ENCODE results near the gene PITPNC1. TPM values are rescaled to one million over a fixed set of nuclear protein-coding genes. Genes with fewer than 3 reads are reported as not detected.

Gene PITPNC1
- polyA plus RNA-seq, 1 donor from 2014 or later, result 18.8 TPM

DNA sequence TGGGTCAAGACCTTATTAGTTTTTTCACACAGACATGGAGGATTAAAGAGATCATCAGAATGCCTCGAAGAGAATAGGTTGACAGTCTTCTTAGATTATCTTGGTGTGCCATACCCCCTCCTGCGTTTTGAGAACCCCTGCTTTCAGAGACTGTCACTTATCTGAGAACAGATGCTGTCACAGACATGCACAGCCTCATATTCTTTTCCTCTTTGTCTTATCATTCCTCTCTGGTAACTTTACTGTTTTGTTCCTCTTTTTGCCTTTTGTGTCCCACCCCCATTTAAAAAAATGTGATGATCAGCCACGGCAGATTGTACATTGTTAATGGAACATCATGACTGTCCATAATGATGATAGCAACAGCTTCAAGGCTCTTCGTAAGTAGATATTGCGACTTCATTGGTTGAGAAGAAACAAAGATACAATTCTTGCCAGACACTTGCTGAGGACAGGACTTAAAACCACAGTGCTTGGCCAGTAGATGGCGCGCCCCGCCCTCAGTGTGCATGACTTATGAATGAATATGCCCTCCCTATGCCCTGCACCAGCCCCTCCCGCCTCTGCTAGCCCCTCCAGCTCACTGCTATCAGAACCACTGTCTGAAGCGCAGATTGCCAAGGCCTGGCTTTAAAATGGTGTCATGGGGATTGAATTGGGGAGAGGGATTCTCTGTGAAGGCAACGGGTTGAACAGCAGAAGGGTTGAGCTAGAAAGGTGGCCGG lies 2.6 kb upstream of the PITPNC1 start:
- H3K9me3 ChIP-seq (ENCODE audit: low read length), result no peaks in the 10 kb centered on the region
- H4K20me1 ChIP-seq (ENCODE audit: insufficient read depth), result no peaks in the 10 kb centered on the region
- H3F3A ChIP-seq (ENCODE audit: insufficient read depth, low read length, poor library complexity, severe bottlenecking), result no peaks in the 10 kb centered on the region
- no peak overlapping the region for H3K27ac ChIP-seq (ENCODE audit: low read length)
- H3K4me2 ChIP-seq (ENCODE audit: low read length), result no peak overlapping the region
- no peak overlapping the region for H3K4me3 ChIP-seq (ENCODE audit: low read length)
- peaks cover 6% of the 10 kb centered on the region for H3K79me2 ChIP-seq (replicated peaks; ENCODE audit: insufficient read depth, low read length)
- H3K27me3 ChIP-seq (ENCODE audit: insufficient read depth, low read depth, low read length), result no peaks in the 10 kb centered on the region
- no peaks in the 10 kb centered on the region for H3K36me3 ChIP-seq (ENCODE audit: insufficient read depth, low read length)
- TF ChIP-seq TAF1 (IDR thresholded peaks at IDR 0.05; ENCODE audit: low read depth) (no peak), POLR2AphosphoS5 (IDR thresholded peaks at IDR 0.05) (no peak), MXI1 (conservative IDR thresholded peaks at IDR 0.05; ENCODE audit: poor library complexity, severe bottlenecking) (no peak), RAD21 (conservative IDR thresholded peaks at IDR 0.05) (peak; percentile 85), EP300 (conservative IDR thresholded peaks at IDR 0.05; ENCODE audit: poor library complexity, severe bottlenecking) (no peak), SMC3 (conservative IDR thresholded peaks at IDR 0.05; ENCODE audit: poor library complexity) (peak; percentile 79), EZH2 (IDR thresholded peaks at IDR 0.05; ENCODE audit: borderline replicate concordance, insufficient read depth, low read length, poor library complexity, severe bottlenecking) (no peak)
- TF ChIP-seq, protein P1, sequence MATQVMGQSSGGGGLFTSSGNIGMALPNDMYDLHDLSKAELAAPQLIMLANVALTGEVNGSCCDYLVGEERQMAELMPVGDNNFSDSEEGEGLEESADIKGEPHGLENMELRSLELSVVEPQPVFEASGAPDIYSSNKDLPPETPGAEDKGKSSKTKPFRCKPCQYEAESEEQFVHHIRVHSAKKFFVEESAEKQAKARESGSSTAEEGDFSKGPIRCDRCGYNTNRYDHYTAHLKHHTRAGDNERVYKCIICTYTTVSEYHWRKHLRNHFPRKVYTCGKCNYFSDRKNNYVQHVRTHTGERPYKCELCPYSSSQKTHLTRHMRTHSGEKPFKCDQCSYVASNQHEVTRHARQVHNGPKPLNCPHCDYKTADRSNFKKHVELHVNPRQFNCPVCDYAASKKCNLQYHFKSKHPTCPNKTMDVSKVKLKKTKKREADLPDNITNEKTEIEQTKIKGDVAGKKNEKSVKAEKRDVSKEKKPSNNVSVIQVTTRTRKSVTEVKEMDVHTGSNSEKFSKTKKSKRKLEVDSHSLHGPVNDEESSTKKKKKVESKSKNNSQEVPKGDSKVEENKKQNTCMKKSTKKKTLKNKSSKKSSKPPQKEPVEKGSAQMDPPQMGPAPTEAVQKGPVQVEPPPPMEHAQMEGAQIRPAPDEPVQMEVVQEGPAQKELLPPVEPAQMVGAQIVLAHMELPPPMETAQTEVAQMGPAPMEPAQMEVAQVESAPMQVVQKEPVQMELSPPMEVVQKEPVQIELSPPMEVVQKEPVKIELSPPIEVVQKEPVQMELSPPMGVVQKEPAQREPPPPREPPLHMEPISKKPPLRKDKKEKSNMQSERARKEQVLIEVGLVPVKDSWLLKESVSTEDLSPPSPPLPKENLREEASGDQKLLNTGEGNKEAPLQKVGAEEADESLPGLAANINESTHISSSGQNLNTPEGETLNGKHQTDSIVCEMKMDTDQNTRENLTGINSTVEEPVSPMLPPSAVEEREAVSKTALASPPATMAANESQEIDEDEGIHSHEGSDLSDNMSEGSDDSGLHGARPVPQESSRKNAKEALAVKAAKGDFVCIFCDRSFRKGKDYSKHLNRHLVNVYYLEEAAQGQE (IDR thresholded peaks at IDR 0.05; ENCODE audit: borderline replicate concordance), result no peak
- TF ChIP-seq, protein P2, sequence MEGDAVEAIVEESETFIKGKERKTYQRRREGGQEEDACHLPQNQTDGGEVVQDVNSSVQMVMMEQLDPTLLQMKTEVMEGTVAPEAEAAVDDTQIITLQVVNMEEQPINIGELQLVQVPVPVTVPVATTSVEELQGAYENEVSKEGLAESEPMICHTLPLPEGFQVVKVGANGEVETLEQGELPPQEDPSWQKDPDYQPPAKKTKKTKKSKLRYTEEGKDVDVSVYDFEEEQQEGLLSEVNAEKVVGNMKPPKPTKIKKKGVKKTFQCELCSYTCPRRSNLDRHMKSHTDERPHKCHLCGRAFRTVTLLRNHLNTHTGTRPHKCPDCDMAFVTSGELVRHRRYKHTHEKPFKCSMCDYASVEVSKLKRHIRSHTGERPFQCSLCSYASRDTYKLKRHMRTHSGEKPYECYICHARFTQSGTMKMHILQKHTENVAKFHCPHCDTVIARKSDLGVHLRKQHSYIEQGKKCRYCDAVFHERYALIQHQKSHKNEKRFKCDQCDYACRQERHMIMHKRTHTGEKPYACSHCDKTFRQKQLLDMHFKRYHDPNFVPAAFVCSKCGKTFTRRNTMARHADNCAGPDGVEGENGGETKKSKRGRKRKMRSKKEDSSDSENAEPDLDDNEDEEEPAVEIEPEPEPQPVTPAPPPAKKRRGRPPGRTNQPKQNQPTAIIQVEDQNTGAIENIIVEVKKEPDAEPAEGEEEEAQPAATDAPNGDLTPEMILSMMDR (IDR thresholded peaks at IDR 0.05; ENCODE audit: poor library complexity, severe bottlenecking), result peak; percentile 89
- H3K9ac ChIP-seq (ENCODE audit: low read length), result peak overlapping the region; percentile 1
- H3K9me2 ChIP-seq (ENCODE audit: insufficient read depth, low read length), result no peaks in the 10 kb centered on the region
- H2AFZ ChIP-seq (ENCODE audit: low read depth, low read length), result peak overlapping the region; percentile 25

DNA sequence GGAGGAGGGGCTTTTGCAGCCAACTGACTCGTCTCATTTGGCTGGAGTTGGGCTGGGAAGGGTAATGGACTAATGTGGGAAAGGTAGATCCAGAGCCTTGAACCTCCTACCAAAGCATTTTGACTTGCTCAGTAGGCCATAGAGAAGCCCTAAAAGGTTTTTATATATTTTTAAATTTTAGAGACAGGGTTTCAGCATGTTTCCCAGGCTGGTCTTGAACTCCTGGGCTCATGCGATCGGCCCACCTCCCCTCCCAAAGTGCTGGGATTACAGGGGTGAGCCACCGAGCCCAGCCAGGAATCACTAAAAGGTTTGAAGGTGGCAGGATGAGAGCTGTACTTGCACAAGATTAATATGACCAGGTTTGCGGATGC lies 2.0 kb upstream of the PITPNC1 start:
- Histone ChIP-seq H2AFZ (ENCODE audit: low read depth, low read length) (no peak overlapping the region), H3K79me2 (replicated peaks; ENCODE audit: insufficient read depth, low read length) (peaks cover 10% of the 10 kb centered on the region), H3K9me2 (ENCODE audit: insufficient read depth, low read length) (no peaks in the 10 kb centered on the region), H4K20me1 (ENCODE audit: insufficient read depth) (no peaks in the 10 kb centered on the region), H3K36me3 (ENCODE audit: insufficient read depth, low read length) (no peaks in the 10 kb centered on the region), H3K9ac (ENCODE audit: low read length) (no peak overlapping the region), H3K4me2 (ENCODE audit: low read length) (no peak overlapping the region), H3K4me3 (ENCODE audit: low read length) (no peak overlapping the region), H3K9me3 (ENCODE audit: low read length) (no peaks in the 10 kb centered on the region), H3K27me3 (ENCODE audit: insufficient read depth, low read depth, low read length) (no peaks in the 10 kb centered on the region), H3K27ac (ENCODE audit: low read length) (no peak overlapping the region), H3F3A (ENCODE audit: insufficient read depth, low read length, poor library complexity, severe bottlenecking) (no peaks in the 10 kb centered on the region)
- TF ChIP-seq RAD21 (conservative IDR thresholded peaks at IDR 0.05) (no peak), TAF1 (IDR thresholded peaks at IDR 0.05; ENCODE audit: low read depth) (no peak), POLR2AphosphoS5 (IDR thresholded peaks at IDR 0.05) (no peak), EZH2 (IDR thresholded peaks at IDR 0.05; ENCODE audit: borderline replicate concordance, insufficient read depth, low read length, poor library complexity, severe bottlenecking) (no peak), SMC3 (conservative IDR thresholded peaks at IDR 0.05; ENCODE audit: poor library complexity) (no peak), EP300 (conservative IDR thresholded peaks at IDR 0.05; ENCODE audit: poor library complexity, severe bottlenecking) (no peak), MXI1 (conservative IDR thresholded peaks at IDR 0.05; ENCODE audit: poor library complexity, severe bottlenecking) (no peak)
- TF ChIP-seq, protein P1 (IDR thresholded peaks at IDR 0.05; ENCODE audit: borderline replicate concordance), result no peak
- TF ChIP-seq, protein P2 (IDR thresholded peaks at IDR 0.05; ENCODE audit: poor library complexity, severe bottlenecking), result no peak

Measured in neural cell (in vitro differentiated cells).